BLaER1 (cell line): Measurements from ENCODE around the gene PDE3B.
"Not testable (repeated sequence)": the region's sequence is repeated elsewhere in the genome, so short reads cannot be mapped to it uniquely, and the experiment has no call there.

Experiments
- H3K27ac ChIP-seq: shearing (Covaris generic); formaldehyde crosslinking; 2 replicates; pipeline ENCODE4 v1.8.1; 2022
- H3K27me3 ChIP-seq: shearing (Covaris generic); formaldehyde crosslinking; 2 replicates; pipeline ENCODE4 v1.8.1; 2022
- H3K36me3 ChIP-seq: shearing (Covaris generic); formaldehyde crosslinking; 2 replicates; pipeline ENCODE4 v1.8.1; 2022
- H3K4me1 ChIP-seq: shearing (Covaris generic); formaldehyde crosslinking; 2 replicates; pipeline ENCODE4 v1.8.1; 2022
- H3K4me2 ChIP-seq: shearing (Covaris generic); formaldehyde crosslinking; 2 replicates; pipeline ENCODE4 v1.8.1; 2022
- H3K4me3 ChIP-seq: shearing (Covaris generic); formaldehyde crosslinking; 2 replicates; pipeline ENCODE4 v1.8.1; 2022
- H3K9ac ChIP-seq: shearing (Covaris generic); formaldehyde crosslinking; 2 replicates; pipeline ENCODE4 v1.8.1; 2022
- H3K9me3 ChIP-seq: shearing (Covaris generic); formaldehyde crosslinking; 2 replicates; pipeline ENCODE4 v1.8.1; 2022
- H4K20me1 ChIP-seq: shearing (Covaris generic); formaldehyde crosslinking; 2 replicates; pipeline ENCODE4 v1.8.1; 2022
- Cebpa-rat ChIP-seq: shearing (Covaris generic); IDR thresholded peaks from 2 replicates; pipeline ENCODE4 v1.8.1; 2022

The PDE3B gene

GRCh38 chr11:14835496-14836492, 192.2 kb downstream of the PDE3B start:
- Histone ChIP-seq H3K27me3 (no peaks in the 10 kb centered on the region), H3K4me1 (no peaks in the 10 kb centered on the region), H3K9ac (no peak overlapping the region), H3K27ac (no peak overlapping the region), H3K36me3 (no peaks in the 10 kb centered on the region), H3K4me3 (no peak overlapping the region), H3K4me2 (no peak overlapping the region), H4K20me1 (no peaks in the 10 kb centered on the region), H3K9me3 (no peaks in the 10 kb centered on the region)
- no peak for TF ChIP-seq Cebpa-rat

- Histone ChIP-seq H3K4me2 (no peak overlapping the region), H3K4me1 (no peaks in the 10 kb centered on the region), H3K27ac (no peak overlapping the region), H3K4me3 (no peak overlapping the region), H3K36me3 (no peaks in the 10 kb centered on the region), H4K20me1 (no peaks in the 10 kb centered on the region), H3K9me3 (0 out of 2 replicates have a peak, but pooled peaks cover 3% of the 10 kb centered on the region), H3K9ac (no peak overlapping the region), H3K27me3 (no peaks in the 10 kb centered on the region)
- TF ChIP-seq Cebpa-rat, result no peak
These were observed 198.4 kb downstream of the PDE3B start for GRCh38 chr11:14842002-14842401.

GRCh38 chr11:14852571-14853177, 209.1 kb downstream of the PDE3B start:
- Histone ChIP-seq H4K20me1 (no peaks in the 10 kb centered on the region), H3K36me3 (no peaks in the 10 kb centered on the region), H3K27me3 (no peaks in the 10 kb centered on the region), H3K4me1 (no peaks in the 10 kb centered on the region), H3K4me3 (no peak overlapping the region), H3K9me3 (no peaks in the 10 kb centered on the region), H3K27ac (no peak overlapping the region), H3K9ac (no peak overlapping the region), H3K4me2 (no peak overlapping the region)
- no peak for TF ChIP-seq Cebpa-rat

GRCh38 chr11:14854057-14854456, 210.5 kb downstream of the PDE3B start:
- Histone ChIP-seq H3K4me1 (no peaks in the 10 kb centered on the region), H3K9ac (no peak overlapping the region), H3K27ac (no peak overlapping the region), H3K27me3 (no peaks in the 10 kb centered on the region), H3K36me3 (no peaks in the 10 kb centered on the region), H3K4me3 (no peak overlapping the region), H4K20me1 (no peaks in the 10 kb centered on the region), H3K9me3 (no peaks in the 10 kb centered on the region), H3K4me2 (no peak overlapping the region)
- TF ChIP-seq Cebpa-rat, result no peak

GRCh38 chr11:14855890-14856289, 212.3 kb downstream of the PDE3B start:
- no peaks in the 10 kb centered on the region for H4K20me1 ChIP-seq
- H3K9ac ChIP-seq, result no peak overlapping the region
- H3K27ac ChIP-seq, result no peak overlapping the region
- H3K36me3 ChIP-seq, result no peaks in the 10 kb centered on the region
- no peak for TF ChIP-seq Cebpa-rat
- H3K27me3 ChIP-seq, result no peaks in the 10 kb centered on the region
- H3K9me3 ChIP-seq, result no peaks in the 10 kb centered on the region
- no peak overlapping the region for H3K4me3 ChIP-seq
- no peaks in the 10 kb centered on the region for H3K4me1 ChIP-seq
- no peak overlapping the region for H3K4me2 ChIP-seq

GRCh38 chr11:14857621-14858020, 214.0 kb downstream of the PDE3B start:
- no peaks in the 10 kb centered on the region for H3K27me3 ChIP-seq
- H3K9ac ChIP-seq, result no peak overlapping the region
- TF ChIP-seq Cebpa-rat, result no peak
- no peak overlapping the region for H3K4me2 ChIP-seq
- no peaks in the 10 kb centered on the region for H3K9me3 ChIP-seq
- no peak overlapping the region for H3K4me3 ChIP-seq
- no peaks in the 10 kb centered on the region for H4K20me1 ChIP-seq
- no peak overlapping the region for H3K27ac ChIP-seq
- H3K4me1 ChIP-seq, result no peaks in the 10 kb centered on the region
- peaks cover 6% of the 10 kb centered on the region; the same call in 1 of the 2 replicates for H3K36me3 ChIP-seq

GRCh38 chr11:14858404-14858803, 214.8 kb downstream of the PDE3B start:
- H3K36me3 ChIP-seq, result peaks cover 8% of the 10 kb centered on the region

GRCh38 chr11:14860511-14860910, 216.9 kb downstream of the PDE3B start:
- H3K4me2 ChIP-seq, result no peak overlapping the region
- no peaks in the 10 kb centered on the region for H3K9me3 ChIP-seq
- no peaks in the 10 kb centered on the region for H4K20me1 ChIP-seq
- no peak for TF ChIP-seq Cebpa-rat
- peaks cover 16% of the 10 kb centered on the region for H3K36me3 ChIP-seq
- no peak overlapping the region for H3K27ac ChIP-seq
- H3K4me1 ChIP-seq, result no peaks in the 10 kb centered on the region
- no peaks in the 10 kb centered on the region for H3K27me3 ChIP-seq
- no peak overlapping the region for H3K4me3 ChIP-seq
- no peak overlapping the region for H3K9ac ChIP-seq

More at GRCh38 chr11:14858404-14858803, 214.8 kb downstream of the PDE3B start:
- TF ChIP-seq Cebpa-rat, result no peak
- no peak overlapping the region for H3K9ac ChIP-seq
- no peak overlapping the region for H3K27ac ChIP-seq
- H3K9me3 ChIP-seq, result no peaks in the 10 kb centered on the region
- H4K20me1 ChIP-seq, result no peaks in the 10 kb centered on the region
- H3K4me3 ChIP-seq, result no peak overlapping the region
- H3K4me1 ChIP-seq, result no peaks in the 10 kb centered on the region
- no peaks in the 10 kb centered on the region for H3K27me3 ChIP-seq
- no peak overlapping the region for H3K4me2 ChIP-seq

- Histone ChIP-seq H3K27ac (no peak overlapping the region), H3K27me3 (no peaks in the 10 kb centered on the region)
- no peak for TF ChIP-seq Cebpa-rat
These were observed 218.1 kb downstream of the PDE3B start for GRCh38 chr11:14861680-14862079.

GRCh38 chr11:14863775-14864174, 220.2 kb downstream of the PDE3B start:
- H3K4me1 ChIP-seq, H3K4me2 ChIP-seq, H3K9me3 ChIP-seq, H3K4me3 ChIP-seq, H3K27me3 ChIP-seq, H3K9ac ChIP-seq, H3K27ac ChIP-seq, H4K20me1 ChIP-seq: not testable (repeated sequence)
- H3K36me3 ChIP-seq, result peaks cover 16% of the 10 kb centered on the region

More at GRCh38 chr11:14861680-14862079, 218.1 kb downstream of the PDE3B start:
- Histone ChIP-seq H3K36me3 (peaks cover 16% of the 10 kb centered on the region), H3K4me1 (no peaks in the 10 kb centered on the region), H3K9ac (no peak overlapping the region), H4K20me1 (no peaks in the 10 kb centered on the region), H3K4me2 (no peak overlapping the region), H3K9me3 (no peaks in the 10 kb centered on the region), H3K4me3 (no peak overlapping the region)
